ENCODE measurements around the gene RAMP3. TPM values are rescaled to one million over a fixed set of nuclear protein-coding genes. Genes with fewer than 3 reads are reported as not detected.

Gene RAMP3
- total and polyA plus RNA-seq, 2 donors (not counting 1 experiment from before 2014, with no cell fraction given), result not detected

DNA sequence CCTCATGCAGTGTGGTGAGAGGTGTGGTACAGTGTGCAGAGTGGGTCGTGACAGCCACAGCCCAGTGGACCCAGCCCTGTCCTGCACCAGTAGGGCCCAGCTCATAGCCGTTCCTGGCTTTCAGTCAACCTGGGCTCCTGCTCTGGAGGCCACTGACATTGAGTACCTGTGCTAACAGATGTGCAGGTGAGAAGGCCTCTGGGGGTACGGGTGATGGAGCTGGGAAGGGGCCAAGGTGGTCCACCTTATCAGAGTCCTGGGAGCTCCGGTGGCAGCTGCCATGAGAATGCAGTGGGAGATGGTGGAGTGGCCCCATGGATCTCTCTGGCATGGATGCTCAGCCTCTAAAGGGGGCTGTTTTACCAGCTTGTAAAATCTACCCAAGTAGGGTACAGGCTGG, 40.0 kb upstream of the RAMP3 start:
- Histone ChIP-seq H4K20me1 (ENCODE audit: control insufficient read depth, insufficient read depth, low read length, poor library complexity, severe bottlenecking) (no peaks in the 10 kb centered on the region), H3K27me3 (replicated peaks in 1 of 4; ENCODE audit: control extremely low read depth in 1 of 4, control insufficient read depth in 3 of 4, insufficient read depth in 4 of 4, low read length in 3 of 4) (peaks cover 0 to 5% (median 0%) of the 10 kb centered on the region in 4 experiments), H3K4me2 (replicated peaks; ENCODE audit: low read depth, low read length, poor library complexity, severe bottlenecking) (no peak overlapping the region), H2AFZ (ENCODE audit: insufficient read depth, low read depth, low read length, poor library complexity, severe bottlenecking) (no peak overlapping the region), H3K27ac (ENCODE audit: low read length in 2 of 2) (no peak overlapping the region), H3K36me3 (replicated peaks in 1 of 2; ENCODE audit: control extremely low read depth in 1 of 2, control insufficient read depth in 1 of 2, extremely low read depth in 1 of 2, insufficient read depth in 2 of 2, low read length in 1 of 2) (no peaks in the 10 kb centered on the region), H3K4me1 (ENCODE audit: control insufficient read depth in 2 of 2, insufficient read depth in 2 of 2, low read length in 2 of 2) (peaks cover 0 to 10% of the 10 kb centered on the region in 2 donors), H3K9me3 (ENCODE audit: control extremely low read depth in 1 of 3, control insufficient read depth in 2 of 3, insufficient read depth in 1 of 3, low read length in 2 of 3) (no peaks in the 10 kb centered on the region), H3K79me2 (ENCODE audit: control insufficient read depth, insufficient read depth, low read length) (no peaks in the 10 kb centered on the region), H3K9ac (ENCODE audit: low read length) (no peak overlapping the region), H3K4me3 (ENCODE audit: control extremely low read depth in 1 of 5, extremely low read depth in 1 of 5, insufficient read depth in 1 of 5, low read depth in 2 of 5, low read length in 4 of 5) (no peak overlapping the region)
- no peak overlapping the region for H3K4me3 Mint-ChIP-seq
- ATAC-seq (ENCODE audit: low read depth) (no peak), DNase-seq (no peak)
- ChIA-PET POLR2A (interaction anchor here (0.5 kb wide), 1 partner anchor 476 kb away, joined by 8 read pairs; no protein-coding TSS in a partner anchor), CTCF (no interaction called here)
- peaks cover 4% of the 10 kb centered on the region for H3K27me3 Mint-ChIP-seq
- TF ChIP-seq EZH2 (IDR thresholded peaks at IDR 0.05; ENCODE audit: borderline replicate concordance, insufficient read depth, low read depth, low read length, poor library complexity, severe bottlenecking), result no peak
- no peak for TF ChIP-seq CTCF (IDR thresholded peaks at IDR 0.05)
- H3K27ac Mint-ChIP-seq, result no peak overlapping the region
- intact Hi-C loops (cut with micrococcal nuclease), result no loop called here
- 68% methylated on average over 4 of the region's 4 CpGs for WGBS (ENCODE audit: insufficient coverage)
- H3K9me3 Mint-ChIP-seq (ENCODE audit: insufficient read depth), result no peaks in the 10 kb centered on the region
- peaks cover 5% of the 10 kb centered on the region for H3K4me1 Mint-ChIP-seq

GRCh38 chr7:45118292-45118691, 39.3 kb upstream of the RAMP3 start:
- H3K4me3 Mint-ChIP-seq, result no peak overlapping the region

More at GRCh38 chr7:45118292-45118691, 39.3 kb upstream of the RAMP3 start:
- Mint-ChIP-seq H3K27me3 (peaks cover 4% of the 10 kb centered on the region), H3K27ac (no peak overlapping the region), H3K4me1 (peaks cover 3% of the 10 kb centered on the region), H3K9me3 (ENCODE audit: insufficient read depth) (no peaks in the 10 kb centered on the region)
- Histone ChIP-seq H3K9ac (ENCODE audit: low read length) (no peak overlapping the region), H3K4me2 (replicated peaks; ENCODE audit: low read depth, low read length, poor library complexity, severe bottlenecking) (no peak overlapping the region), H4K20me1 (ENCODE audit: control insufficient read depth, insufficient read depth, low read length, poor library complexity, severe bottlenecking) (no peaks in the 10 kb centered on the region), H3K4me3 (ENCODE audit: control extremely low read depth in 1 of 5, extremely low read depth in 1 of 5, insufficient read depth in 1 of 5, low read depth in 2 of 5, low read length in 4 of 5) (no peak overlapping the region), H3K79me2 (ENCODE audit: control insufficient read depth, insufficient read depth, low read length) (no peaks in the 10 kb centered on the region), H3K36me3 (replicated peaks in 1 of 2; ENCODE audit: control extremely low read depth in 1 of 2, control insufficient read depth in 1 of 2, extremely low read depth in 1 of 2, insufficient read depth in 2 of 2, low read length in 1 of 2) (no peaks in the 10 kb centered on the region), H3K4me1 (ENCODE audit: control insufficient read depth in 2 of 2, insufficient read depth in 2 of 2, low read length in 2 of 2) (peaks cover 0 to 14% of the 10 kb centered on the region in 2 donors), H3K9me3 (ENCODE audit: control extremely low read depth in 1 of 3, control insufficient read depth in 2 of 3, insufficient read depth in 1 of 3, low read length in 2 of 3) (no peaks in the 10 kb centered on the region), H3K27me3 (replicated peaks in 1 of 4; ENCODE audit: control extremely low read depth in 1 of 4, control insufficient read depth in 3 of 4, insufficient read depth in 4 of 4, low read length in 3 of 4) (peaks cover 0 to 5% (median 0%) of the 10 kb centered on the region in 4 experiments), H2AFZ (ENCODE audit: insufficient read depth, low read depth, low read length, poor library complexity, severe bottlenecking) (no peak overlapping the region), H3K27ac (ENCODE audit: low read length in 2 of 2) (no peak overlapping the region)
- 33% methylated on average over 1 of the region's 4 CpGs for WGBS (ENCODE audit: insufficient coverage)
- CTCF ChIA-PET, result no interaction called here
- no peak for ATAC-seq (ENCODE audit: low read depth)
- POLR2A ChIA-PET, result interaction anchor here (0.5 kb wide), 1 partner anchor 477 kb away, joined by 8 read pairs; no protein-coding TSS in a partner anchor
- intact Hi-C loops (cut with micrococcal nuclease), result no loop called here
- DNase-seq, result no peak
- TF ChIP-seq CTCF (IDR thresholded peaks at IDR 0.05) (no peak), EZH2 (IDR thresholded peaks at IDR 0.05; ENCODE audit: borderline replicate concordance, insufficient read depth, low read depth, low read length, poor library complexity, severe bottlenecking) (no peak)

All from B cell (primary cell).